ENCODE results near the gene POU2F2. TPM values are rescaled to one million over a fixed set of nuclear protein-coding genes. Genes with fewer than 3 reads are reported as not detected.

The POU2F2 gene
- total and polyA plus RNA-seq, 3 experiments from 2014 or later: 8.5 to 47.9 (median 46.7) TPM

GRCh38 chr19:42079276-42079669 is 53.0 kb downstream of the POU2F2 start:
- Mint-ChIP-seq H3K36me3 (peaks cover 6 to 58% (median 14%) of the 10 kb centered on the region in 3 donors), H3K27ac (peak overlapping the region in 3 of 8 donors; percentile 35 to 85 (median 56)), H3K27me3 (peaks cover 0 to 2% of the 10 kb centered on the region in 2 donors), H3K9me3 (no peaks in the 10 kb centered on the region), H3K4me3 (peak overlapping the region in 3 of 7 donors; percentile 28 to 56 (median 29)), H3K4me1 (peaks cover 39 to 55% (median 42%) of the 10 kb centered on the region in 3 donors)
- Histone ChIP-seq H3K36me3 (ENCODE audit: insufficient read depth, low read length) (peaks cover 12% of the 10 kb centered on the region), H3K27me3 (ENCODE audit: insufficient read depth, low read length, poor library complexity, severe bottlenecking) (no peaks in the 10 kb centered on the region), H3K4me3 (ENCODE audit: low read length) (no peak overlapping the region), H3K27ac (ENCODE audit: low read depth, low read length) (no peak overlapping the region), H3K4me1 (ENCODE audit: insufficient read depth, low read length) (peaks cover 25% of the 10 kb centered on the region), H3K9me3 (ENCODE audit: low read length) (no peaks in the 10 kb centered on the region)
- ChIA-PET POLR2A (no interaction called here), CTCF (no interaction called here)
- no peak for DNase-seq

DNA sequence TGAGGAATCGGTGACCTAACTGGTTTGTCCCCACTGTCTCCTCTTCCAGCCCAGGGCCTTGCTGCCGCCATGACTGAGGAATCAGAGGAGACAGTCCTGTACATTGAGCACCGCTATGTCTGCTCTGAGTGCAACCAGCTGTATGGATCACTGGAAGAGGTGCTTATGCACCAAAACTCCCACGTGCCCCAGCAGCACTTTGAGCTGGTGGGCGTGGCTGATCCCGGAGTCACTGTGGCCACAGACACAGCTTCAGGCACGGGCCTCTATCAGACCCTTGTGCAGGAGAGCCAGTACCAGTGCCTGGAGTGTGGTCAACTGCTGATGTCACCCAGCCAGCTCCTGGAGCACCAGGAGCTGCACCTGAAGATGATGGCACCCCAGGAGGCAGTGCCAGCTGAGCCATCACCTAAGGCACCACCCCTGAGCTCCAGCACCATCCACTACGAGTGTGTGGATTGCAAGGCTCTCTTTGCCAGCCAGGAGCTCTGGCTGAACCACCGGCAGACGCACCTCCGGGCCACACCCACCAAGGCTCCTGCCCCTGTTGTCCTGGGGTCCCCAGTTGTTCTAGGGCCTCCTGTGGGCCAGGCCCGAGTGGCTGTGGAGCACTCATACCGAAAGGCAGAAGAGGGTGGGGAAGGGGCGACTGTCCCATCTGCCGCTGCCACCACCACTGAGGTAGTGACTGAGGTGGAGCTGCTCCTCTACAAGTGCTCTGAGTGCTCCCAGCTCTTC is 53.5 kb downstream of the POU2F2 start:
- Mint-ChIP-seq H3K27me3 (peaks cover 0 to 2% of the 10 kb centered on the region in 2 donors), H3K4me1 (peaks cover 39 to 55% (median 42%) of the 10 kb centered on the region in 3 donors), H3K9me3 (no peaks in the 10 kb centered on the region), H3K27ac (peak overlapping the region in 7 of 8 donors; percentile 83 to 99 (median 95)), H3K36me3 (peaks cover 6 to 55% (median 12%) of the 10 kb centered on the region in 3 donors), H3K4me3 (peak overlapping the region in 5 of 7 donors; percentile 18 to 94 (median 89))
- Histone ChIP-seq H3K9me3 (ENCODE audit: low read length) (no peaks in the 10 kb centered on the region), H3K36me3 (ENCODE audit: insufficient read depth, low read length) (peaks cover 12% of the 10 kb centered on the region), H3K4me3 (ENCODE audit: low read length) (no peak overlapping the region), H3K4me1 (ENCODE audit: insufficient read depth, low read length) (peaks cover 25% of the 10 kb centered on the region), H3K27me3 (ENCODE audit: insufficient read depth, low read length, poor library complexity, severe bottlenecking) (no peaks in the 10 kb centered on the region), H3K27ac (ENCODE audit: low read depth, low read length) (no peak overlapping the region)
- ChIA-PET CTCF (interaction anchor here (1.3 kb wide), 1 partner anchor 122 kb away, joined by 3 read pairs; no protein-coding TSS in a partner anchor), POLR2A (no interaction called here)
- DNase-seq: no peak

DNA sequence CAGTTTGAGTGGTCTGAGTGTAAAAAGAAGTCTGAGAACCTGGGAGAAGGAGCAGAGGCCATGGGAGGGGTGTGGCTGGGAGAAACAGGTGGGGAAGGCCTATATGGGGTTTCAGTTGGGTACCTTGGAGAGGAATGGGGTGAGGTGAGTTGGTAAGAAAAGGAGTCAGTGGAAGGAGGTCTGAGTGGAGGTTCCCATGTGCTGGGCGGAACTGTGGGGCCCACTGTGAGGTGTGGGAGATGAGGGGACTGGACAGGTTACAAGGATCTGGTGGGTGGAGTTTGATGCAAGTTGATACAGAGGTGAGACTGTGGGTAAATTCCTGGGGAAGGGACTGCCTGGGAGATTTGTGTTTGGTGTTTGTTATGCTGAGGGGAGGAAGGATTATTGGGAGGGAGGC is 54.2 kb downstream of the POU2F2 start:
- H3K27ac ChIP-seq (ENCODE audit: low read depth, low read length): no peak overlapping the region
- H3K9me3 Mint-ChIP-seq: no peaks in the 10 kb centered on the region
- peaks cover 25% of the 10 kb centered on the region for H3K4me1 ChIP-seq (ENCODE audit: insufficient read depth, low read length)
- DNase-seq: no peak
- peaks cover 39 to 55% (median 42%) of the 10 kb centered on the region in 3 donors for H3K4me1 Mint-ChIP-seq
- peaks cover 12% of the 10 kb centered on the region for H3K36me3 ChIP-seq (ENCODE audit: insufficient read depth, low read length)
- no peaks in the 10 kb centered on the region for H3K9me3 ChIP-seq (ENCODE audit: low read length)
- H3K27ac Mint-ChIP-seq: peak overlapping the region; percentile 83 to 99 (median 96)
- H3K27me3 Mint-ChIP-seq: peaks cover 0 to 2% of the 10 kb centered on the region in 2 donors
- no peak overlapping the region for H3K4me3 ChIP-seq (ENCODE audit: low read length)
- H3K4me3 Mint-ChIP-seq: peak overlapping the region; percentile 81 to 99 (median 93)
- CTCF ChIA-PET: interaction anchor here (1.3 kb wide), 1 partner anchor 123 kb away, joined by 3 read pairs; no protein-coding TSS in a partner anchor
- H3K36me3 Mint-ChIP-seq: peaks cover 6 to 55% (median 12%) of the 10 kb centered on the region in 3 donors
- POLR2A ChIA-PET: no interaction called here
- H3K27me3 ChIP-seq (ENCODE audit: insufficient read depth, low read length, poor library complexity, severe bottlenecking): no peaks in the 10 kb centered on the region

DNA sequence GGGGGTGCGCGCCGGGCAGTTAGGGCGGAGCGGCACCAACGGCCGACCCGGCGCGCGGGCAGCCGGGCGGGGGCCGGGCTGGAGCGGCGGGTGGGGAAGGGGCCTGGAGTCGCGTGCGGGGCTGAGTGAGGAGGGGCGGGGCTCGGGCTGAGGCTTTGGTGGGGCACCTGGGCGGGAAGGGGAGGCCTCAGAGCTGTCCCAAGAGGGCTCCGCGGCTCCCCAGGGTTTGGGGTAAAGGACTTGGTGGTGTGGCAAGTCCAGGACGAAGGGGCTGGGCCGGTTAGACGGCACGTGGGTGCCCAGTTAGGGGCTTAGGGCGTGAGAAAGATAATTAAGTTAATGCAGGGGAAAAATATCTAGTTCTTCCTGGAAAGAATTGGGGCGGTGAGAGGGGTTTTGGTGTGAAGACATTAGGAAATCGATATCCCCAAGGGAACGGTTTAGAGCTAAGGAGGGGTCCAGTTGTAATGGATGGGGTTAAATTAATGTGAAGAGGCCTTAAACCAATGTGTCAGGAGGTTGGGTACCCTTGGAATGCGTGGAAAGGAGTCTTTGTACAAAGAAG is 55.8 kb downstream of the POU2F2 start:
- Mint-ChIP-seq H3K36me3 (peaks cover 3 to 48% (median 9%) of the 10 kb centered on the region in 3 donors), H3K4me3 (peak overlapping the region; percentile 81 to 99 (median 93)), H3K9me3 (no peaks in the 10 kb centered on the region), H3K4me1 (peaks cover 35 to 50% (median 36%) of the 10 kb centered on the region in 3 donors), H3K27ac (peak overlapping the region; percentile 83 to 99 (median 96)), H3K27me3 (peaks cover 0 to 2% of the 10 kb centered on the region in 2 donors)
- peak overlapping the region; percentile 96 for H3K4me3 ChIP-seq (ENCODE audit: low read length)
- ChIA-PET POLR2A (interaction anchor here (0.5 to 1.0 kb wide), 6 partner anchors 14 to 1656 kb away, joined by 3 to 6 read pairs (median 3); partner anchors contain the start of gene RABAC1), CTCF (interaction anchor here (1.3 to 1.4 kb wide), 3 partner anchors 49 to 203 kb away, joined by 3 to 4 read pairs (median 4); no protein-coding TSS in a partner anchor)
- peak in 1 of 5 donors; percentile 72 for DNase-seq
- peaks cover 12% of the 10 kb centered on the region for H3K36me3 ChIP-seq (ENCODE audit: insufficient read depth, low read length)
- H3K27me3 ChIP-seq (ENCODE audit: insufficient read depth, low read length, poor library complexity, severe bottlenecking): no peaks in the 10 kb centered on the region
- no peaks in the 10 kb centered on the region for H3K9me3 ChIP-seq (ENCODE audit: low read length)
- peaks cover 25% of the 10 kb centered on the region for H3K4me1 ChIP-seq (ENCODE audit: insufficient read depth, low read length)
- peak overlapping the region; percentile 99 for H3K27ac ChIP-seq (ENCODE audit: low read depth, low read length)

- Histone ChIP-seq H3K9me3 (ENCODE audit: low read length) (no peaks in the 10 kb centered on the region), H3K4me3 (ENCODE audit: low read length) (peak within 1 kb of the TSS; percentile 96), H3K27ac (ENCODE audit: low read depth, low read length) (peak within 1 kb of the TSS; percentile 99), H3K4me1 (ENCODE audit: insufficient read depth, low read length) (peaks cover 25% of the 10 kb centered on the region), H3K36me3 (ENCODE audit: insufficient read depth, low read length) (peaks cover 6% of the 10 kb centered on the region), H3K27me3 (ENCODE audit: insufficient read depth, low read length, poor library complexity, severe bottlenecking) (no peaks in the 10 kb centered on the region)
- peak within 1 kb of the TSS; percentile 95 to 100 (median 99) for H3K27ac Mint-ChIP-seq
- H3K4me3 Mint-ChIP-seq: peak within 1 kb of the TSS; percentile 89 to 99 (median 93)
- peak; percentile 96 to 99 (median 98) for DNase-seq
- POLR2A ChIA-PET: interaction anchor here (0.5 to 1.0 kb wide), 4 partner anchors 15 to 168 kb away, joined by 3 to 6 read pairs (median 3); partner anchors contain the start of gene RABAC1
- peaks cover 32 to 45% (median 32%) of the 10 kb centered on the region in 3 donors for H3K4me1 Mint-ChIP-seq
- H3K9me3 Mint-ChIP-seq: no peaks in the 10 kb centered on the region
- CTCF ChIA-PET: interaction anchor here (1.3 to 1.4 kb wide), 3 partner anchors 49 to 204 kb away, joined by 3 to 4 read pairs (median 4); no protein-coding TSS in a partner anchor
- peaks cover 0 to 2% of the 10 kb centered on the region in 2 donors for H3K27me3 Mint-ChIP-seq
- peaks cover 0 to 41% (median 5%) of the 10 kb centered on the region in 3 donors for H3K36me3 Mint-ChIP-seq
Observed at GRCh38 chr19:42075616-42076379, 56.4 kb downstream of the POU2F2 start, which contains the start of gene ZNF574. TSS of gene ZNF574 (plus strand) at chr19:42076166. CDS start at chr19:42078607, 2,441 bp downstream.

DNA sequence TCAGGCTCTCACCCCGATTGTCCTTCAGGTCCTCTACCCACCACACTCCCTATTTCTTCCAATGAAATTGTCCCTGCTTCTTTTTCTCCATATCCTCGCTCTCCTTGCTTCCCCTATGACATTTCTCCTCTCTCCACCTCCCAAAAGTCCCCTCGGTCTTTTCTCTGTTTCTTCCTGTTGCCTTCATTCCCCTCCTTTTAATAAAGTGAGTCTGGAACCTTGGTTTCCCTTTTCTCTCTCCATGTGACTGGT is 57.0 kb downstream of the POU2F2 start:
- ChIA-PET POLR2A (no interaction called here), CTCF (no interaction called here)
- peak overlapping the region; percentile 95 to 100 (median 99) for H3K27ac Mint-ChIP-seq

GRCh38 chr19:42074513-42075363 is 57.5 kb downstream of the POU2F2 start:
- peaks cover 25% of the 10 kb centered on the region for H3K4me1 ChIP-seq (ENCODE audit: insufficient read depth, low read length)
- Mint-ChIP-seq H3K27me3 (peaks cover 0 to 2% of the 10 kb centered on the region in 2 donors), H3K27ac (peak overlapping the region; percentile 95 to 100 (median 99)), H3K36me3 (peaks cover 0 to 31% (median 5%) of the 10 kb centered on the region in 3 donors), H3K4me1 (peaks cover 32 to 45% (median 32%) of the 10 kb centered on the region in 3 donors), H3K9me3 (no peaks in the 10 kb centered on the region), H3K4me3 (peak overlapping the region; percentile 89 to 99 (median 93))
- ChIA-PET CTCF (no interaction called here), POLR2A (no interaction called here)
- H3K4me3 ChIP-seq (ENCODE audit: low read length): peak overlapping the region; percentile 96
- no peak for DNase-seq
- H3K36me3 ChIP-seq (ENCODE audit: insufficient read depth, low read length): peaks cover 3% of the 10 kb centered on the region
- H3K27me3 ChIP-seq (ENCODE audit: insufficient read depth, low read length, poor library complexity, severe bottlenecking): no peaks in the 10 kb centered on the region
- no peaks in the 10 kb centered on the region for H3K9me3 ChIP-seq (ENCODE audit: low read length)
- H3K27ac ChIP-seq (ENCODE audit: low read depth, low read length): peak overlapping the region; percentile 99

More for the DNA sequence above, 57.0 kb downstream of the POU2F2 start:
- Mint-ChIP-seq H3K9me3 (no peaks in the 10 kb centered on the region), H3K4me1 (peaks cover 32 to 45% (median 32%) of the 10 kb centered on the region in 3 donors), H3K4me3 (peak overlapping the region; percentile 89 to 99 (median 93)), H3K36me3 (peaks cover 0 to 36% (median 5%) of the 10 kb centered on the region in 3 donors), H3K27me3 (peaks cover 0 to 2% of the 10 kb centered on the region in 2 donors)
- DNase-seq: no peak
- Histone ChIP-seq H3K27ac (ENCODE audit: low read depth, low read length) (peak overlapping the region; percentile 99), H3K9me3 (ENCODE audit: low read length) (no peaks in the 10 kb centered on the region), H3K27me3 (ENCODE audit: insufficient read depth, low read length, poor library complexity, severe bottlenecking) (no peaks in the 10 kb centered on the region), H3K36me3 (ENCODE audit: insufficient read depth, low read length) (peaks cover 6% of the 10 kb centered on the region), H3K4me3 (ENCODE audit: low read length) (peak overlapping the region; percentile 96), H3K4me1 (ENCODE audit: insufficient read depth, low read length) (peaks cover 25% of the 10 kb centered on the region)
